NCI-H2171 (cell line): ENCODE measurements around the gene RNF222.
"Not testable (repeated sequence)": the region's sequence is repeated elsewhere in the genome, so short reads cannot be mapped to it uniquely, and the experiment has no call there.

ENCODE experiments used
- DNase-seq: peaks from one replicate; lab custom pipeline; 2025; lab: John Stamatoyannopoulos, UW

The RNF222 gene

DNA sequence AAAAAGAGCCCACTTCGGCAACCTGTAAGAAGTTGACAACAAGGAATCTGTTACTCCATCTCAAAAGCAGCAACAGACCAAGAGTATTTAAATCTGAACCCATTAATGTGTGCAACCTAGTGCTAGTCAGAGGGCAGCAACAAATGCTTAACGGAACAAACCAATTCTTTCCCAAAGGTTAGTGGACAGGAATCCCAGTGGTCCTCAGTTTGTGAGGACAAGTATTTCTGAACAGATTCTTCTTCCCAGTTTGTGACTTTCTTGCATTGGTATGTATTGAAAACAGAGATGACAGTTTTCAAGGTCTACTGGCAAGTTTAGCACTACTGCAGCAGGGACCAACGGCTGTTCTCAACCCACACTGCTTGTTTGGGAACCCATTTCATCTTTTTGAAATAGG is 17.6 kb downstream of the RNF222 start:
- no peak for DNase-seq

DNA sequence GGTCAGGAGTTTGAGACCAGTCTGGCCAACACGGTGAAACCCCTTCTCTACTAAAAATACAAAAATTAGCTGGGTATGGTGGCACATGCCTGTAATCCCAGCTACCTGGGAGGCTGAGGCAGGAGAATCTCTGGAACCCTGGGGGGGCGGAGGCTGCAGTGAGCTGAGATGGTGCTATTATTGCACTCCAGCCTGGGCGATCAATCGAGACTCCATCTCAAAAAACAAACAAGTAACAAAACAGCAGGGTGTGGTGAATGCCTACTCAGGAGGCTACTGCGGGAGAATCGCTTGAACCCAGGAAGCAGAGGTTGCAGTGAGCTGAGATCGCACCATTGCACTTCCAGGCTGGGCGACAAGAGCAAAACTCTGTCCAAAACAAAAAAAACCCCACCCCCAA is 19.5 kb downstream of the RNF222 start:
- DNase-seq: not testable (repeated sequence)

DNA sequence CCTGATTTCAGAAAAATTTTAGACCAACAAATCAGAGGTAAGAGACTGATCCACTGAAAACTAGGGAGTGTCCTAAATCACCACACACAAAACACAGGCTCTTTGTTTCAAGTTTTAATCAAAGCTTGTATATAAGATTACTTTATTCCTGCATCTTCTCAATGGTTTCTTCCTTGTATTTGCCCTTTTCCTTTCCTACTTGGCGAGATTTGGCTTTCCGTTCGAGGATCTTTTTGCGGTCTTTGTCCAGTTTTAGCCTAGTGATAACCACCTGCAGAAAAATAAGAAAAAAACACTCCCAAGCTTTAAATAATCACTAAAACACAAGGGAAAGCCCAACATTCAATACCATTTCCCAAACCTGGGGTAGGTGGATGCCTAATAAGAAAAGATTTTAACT is 20.2 kb downstream of the RNF222 start:
- no peak for DNase-seq

DNA sequence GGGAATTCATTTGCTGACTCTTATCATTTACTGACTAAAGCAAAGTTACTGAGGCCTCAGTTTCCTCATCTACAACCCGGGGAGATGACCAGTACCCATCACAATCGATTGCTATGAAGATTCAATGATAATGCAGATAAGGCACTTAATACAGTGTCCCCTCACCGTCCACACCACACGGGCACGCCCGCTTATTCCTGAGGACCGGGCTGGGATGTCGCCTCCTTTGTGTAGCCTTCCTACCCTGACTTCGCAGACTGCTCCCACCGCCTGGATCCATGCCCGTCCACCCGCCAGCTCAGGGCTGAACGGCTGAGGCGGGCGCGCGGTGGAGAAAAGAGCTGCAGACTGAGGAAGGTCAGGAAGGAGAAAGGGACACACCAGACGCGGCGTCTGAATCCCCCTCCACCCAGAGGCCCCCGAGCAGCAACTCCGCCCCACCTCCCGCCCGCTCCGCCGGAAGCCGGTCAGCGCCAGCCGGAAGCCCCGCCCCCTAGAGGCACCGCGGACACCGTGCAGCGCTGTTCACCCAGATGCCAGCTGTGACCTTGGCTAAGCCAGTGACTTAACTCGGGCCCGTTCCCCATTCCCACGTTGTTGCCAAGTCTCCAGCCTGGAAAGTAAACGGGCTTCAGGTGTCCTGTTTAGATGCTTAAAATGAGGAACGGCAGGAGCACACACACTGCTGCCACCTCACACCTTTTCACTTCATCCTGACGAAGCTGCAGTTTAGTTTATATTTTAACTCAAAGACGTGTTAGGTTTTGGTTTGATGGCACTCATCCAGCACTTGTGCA is 21.2 kb downstream of the RNF222 start, which contains the start of gene KRABD2:
Gene KRABD2, minus strand, starts transcription at position 434 of the 797 bp plus-strand sequence.
- DNase-seq: peak; percentile 93

DNA sequence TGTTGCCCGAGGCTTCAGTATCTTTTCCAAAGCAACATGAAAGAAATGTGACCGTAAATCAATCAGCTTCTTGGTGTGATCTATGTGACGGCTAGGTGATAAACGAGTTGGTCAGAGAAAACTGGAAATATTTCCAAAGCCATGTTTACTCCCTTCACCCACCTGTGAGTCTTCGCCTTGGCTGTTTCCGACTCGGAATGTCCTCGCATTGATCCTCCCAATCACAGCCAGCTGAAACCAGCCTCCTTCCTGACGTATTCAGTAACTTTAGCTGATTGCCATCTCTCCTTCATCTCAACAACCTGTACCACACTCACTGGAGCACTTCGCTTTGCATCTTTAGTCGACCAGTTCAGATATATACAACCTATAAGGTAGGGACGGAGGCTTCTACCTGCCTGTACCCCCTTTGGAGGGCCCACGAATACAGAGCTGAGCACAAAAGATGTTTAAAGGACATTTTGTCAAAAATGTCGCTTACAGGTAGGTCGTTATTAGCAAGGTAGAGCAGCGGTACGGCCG is 21.8 kb downstream of the RNF222 start:
- peak; percentile 14 for DNase-seq

DNA sequence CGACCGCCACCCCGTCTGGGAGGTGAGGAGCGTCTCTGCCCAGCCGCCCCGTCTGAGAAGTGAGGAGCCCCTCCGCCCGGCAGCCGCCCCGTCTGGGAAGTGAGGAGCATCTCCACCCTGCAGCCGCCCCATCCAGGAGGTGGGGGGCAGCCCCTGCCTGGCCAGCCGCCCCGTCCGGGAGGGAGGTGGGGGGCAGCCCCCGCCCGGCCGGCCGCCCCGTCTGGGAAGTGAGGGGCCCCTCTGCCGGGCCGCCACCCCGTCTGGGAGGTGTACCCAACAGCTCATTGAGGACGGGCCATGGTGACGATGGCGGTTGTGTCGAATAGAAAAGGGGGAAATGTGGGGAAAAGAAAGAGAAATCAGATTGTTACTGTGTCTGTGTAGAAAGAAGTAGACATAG is 23.8 kb downstream of the RNF222 start:
- not testable (repeated sequence) for DNase-seq

DNA sequence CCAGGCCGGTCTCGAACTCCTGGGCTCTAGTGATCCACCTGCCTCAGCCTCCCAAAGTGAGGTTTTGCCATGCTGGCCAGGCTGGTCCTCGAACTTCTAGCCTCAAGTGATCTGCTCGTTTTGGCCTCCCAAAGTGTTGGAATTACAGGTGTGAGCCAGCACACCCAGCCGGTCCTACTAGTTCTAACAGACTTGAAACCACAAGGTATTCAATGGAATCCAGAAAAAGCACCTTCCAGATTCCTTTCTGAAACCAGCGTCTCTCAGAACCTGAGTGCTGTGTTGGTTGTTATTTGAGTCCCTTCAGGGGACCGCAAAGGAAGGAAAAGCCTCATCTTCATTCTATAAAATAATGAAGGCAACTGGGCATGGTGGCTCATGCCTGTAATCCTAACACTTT is 25.2 kb downstream of the RNF222 start:
- DNase-seq: no peak

DNA sequence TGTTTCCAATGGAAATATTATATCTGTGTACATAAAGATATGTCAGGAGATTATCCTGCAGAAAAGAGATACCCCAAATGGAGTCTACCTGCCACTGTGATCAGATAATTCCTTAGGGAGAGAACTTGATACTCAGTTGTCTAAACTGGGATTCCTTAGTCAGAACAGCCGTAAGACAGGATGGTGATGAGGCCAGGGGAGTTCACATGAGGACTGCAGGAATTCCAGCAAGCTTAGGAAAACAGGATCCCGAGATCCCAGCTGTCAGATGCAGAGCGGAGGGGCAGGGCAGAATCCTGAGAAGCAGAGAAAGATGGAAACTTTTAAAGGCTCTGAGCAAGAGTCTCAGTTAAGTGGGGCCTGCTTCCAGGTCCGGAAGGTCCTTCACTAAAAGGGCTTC is 25.8 kb downstream of the RNF222 start:
- DNase-seq: peak; percentile 22

DNA sequence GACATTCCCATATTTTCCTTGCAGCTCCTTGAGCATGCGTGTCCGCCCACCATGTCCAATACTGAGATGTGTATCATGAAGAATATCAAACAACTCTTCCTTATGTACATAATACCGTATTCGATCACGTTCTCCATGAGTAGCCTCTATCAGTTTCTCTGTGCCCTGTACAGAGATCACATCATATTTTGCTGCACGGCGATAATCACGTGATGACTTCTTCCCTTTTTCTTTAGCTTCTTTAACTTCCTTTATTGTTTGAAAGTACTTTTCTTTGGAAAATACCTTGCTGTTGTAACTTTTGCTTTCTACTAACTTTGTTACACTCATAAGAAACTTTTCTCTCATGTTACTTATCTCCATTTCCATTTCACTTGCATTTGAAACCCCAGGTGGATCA is 27.7 kb downstream of the RNF222 start:
- no peak for DNase-seq

DNA sequence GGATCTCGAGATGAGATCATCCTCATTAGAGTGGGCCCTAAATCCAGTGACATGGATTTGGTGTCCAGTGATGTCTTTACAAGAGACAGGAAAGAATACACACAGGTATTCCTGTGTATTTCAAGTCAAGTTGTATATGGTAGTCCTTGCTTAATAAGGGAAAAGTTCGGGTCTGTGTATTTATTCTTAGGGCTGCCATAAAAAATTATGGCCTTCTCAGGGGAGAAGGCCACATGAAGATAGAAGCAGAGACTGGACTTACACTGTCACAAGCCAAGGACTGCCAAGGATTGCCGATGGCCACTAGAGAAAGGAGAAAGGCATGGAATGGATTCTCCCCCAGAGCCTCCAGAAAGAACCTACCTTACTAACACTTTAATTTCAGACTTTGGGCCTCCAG is 29.4 kb downstream of the RNF222 start:
- DNase-seq: no peak

DNA sequence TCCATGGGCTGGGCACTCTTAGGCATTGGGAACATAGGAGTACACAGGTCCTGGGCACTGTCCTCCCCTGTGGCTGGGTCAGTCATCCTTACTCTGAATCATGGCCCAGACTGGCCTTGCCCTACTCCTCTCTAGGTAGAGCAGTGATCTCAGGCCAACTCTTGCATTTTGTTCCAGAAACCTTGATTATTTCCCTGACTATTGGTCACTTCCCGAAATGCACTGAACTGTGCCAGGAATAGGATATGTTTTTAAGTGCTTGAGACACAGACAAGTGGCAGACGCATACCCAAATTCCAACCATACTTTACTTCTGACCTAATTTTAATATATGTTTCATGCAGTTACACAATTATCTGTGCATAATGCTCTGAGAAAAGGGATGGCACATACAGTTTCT is 31.4 kb downstream of the RNF222 start:
- DNase-seq: no peak

DNA sequence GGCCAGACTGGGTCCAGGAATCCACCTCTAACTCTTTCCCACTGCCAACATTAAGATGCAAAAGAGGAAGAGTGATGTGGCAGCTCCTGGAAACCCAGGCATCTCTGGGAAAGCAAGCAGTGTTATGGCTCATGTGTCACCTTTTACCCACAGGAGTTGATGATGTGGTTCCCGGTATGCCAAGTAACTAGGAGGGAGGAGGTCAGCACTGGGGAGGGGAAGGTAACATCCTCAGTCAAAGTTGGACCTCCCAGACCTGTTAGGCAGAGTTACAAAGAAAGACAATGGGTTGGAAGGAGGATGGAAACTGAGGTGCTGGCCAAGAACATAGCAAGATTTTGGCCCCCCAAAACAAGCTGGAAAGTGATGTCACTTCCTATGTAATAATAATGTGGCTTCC is 32.5 kb downstream of the RNF222 start:
- no peak for DNase-seq

DNA sequence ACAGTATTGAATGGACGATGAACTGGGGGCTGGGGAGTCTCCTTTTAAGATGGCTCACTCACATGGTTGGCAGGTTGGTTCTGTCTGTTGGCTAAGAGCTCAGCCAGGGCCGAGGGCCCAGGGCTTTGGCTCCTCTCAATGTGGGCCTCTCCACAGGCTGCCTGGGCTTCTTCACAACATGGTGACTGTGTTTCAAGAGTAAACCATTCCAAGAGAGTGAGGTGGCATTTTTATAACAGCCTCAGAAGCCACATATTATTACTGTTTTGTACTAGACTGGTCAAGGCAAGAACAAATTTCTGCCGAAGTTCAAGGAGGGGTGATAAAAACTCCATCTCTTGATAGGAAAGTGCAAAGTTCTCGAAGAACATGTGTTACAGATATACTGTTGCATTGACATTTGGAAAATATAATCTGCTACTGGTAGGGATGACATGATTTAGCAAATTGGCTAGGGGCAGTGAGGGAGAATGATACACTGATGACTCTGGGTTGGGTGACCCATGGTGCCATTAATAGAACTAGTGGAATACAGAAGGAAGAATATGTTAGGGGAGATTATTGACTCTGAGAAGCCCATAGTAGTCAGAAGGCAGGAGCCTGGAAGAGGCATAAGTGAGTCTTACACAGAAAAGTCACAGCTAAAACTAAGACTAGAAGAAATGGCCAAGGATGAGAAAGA is 34.8 kb downstream of the RNF222 start:
- DNase-seq: no peak

DNA sequence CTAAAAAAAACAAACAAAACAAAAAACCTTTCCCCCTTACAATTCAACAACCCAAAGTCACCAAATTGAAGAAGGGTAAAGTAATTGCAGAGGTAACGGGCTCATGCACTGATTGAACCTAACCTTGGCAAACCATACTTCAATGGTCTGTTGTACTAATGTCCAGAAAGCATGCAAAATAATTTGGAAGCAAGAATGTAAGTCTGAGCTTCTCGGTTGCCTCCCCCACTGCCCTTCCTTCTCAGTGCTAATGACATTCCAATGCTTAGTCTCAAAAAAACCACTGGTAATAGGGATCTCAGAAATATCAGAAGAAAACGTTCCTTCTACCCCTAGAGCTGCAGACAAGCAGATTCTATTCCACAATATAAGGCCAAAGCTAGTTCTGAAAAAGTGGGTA is 36.9 kb downstream of the RNF222 start:
- DNase-seq: no peak

DNA sequence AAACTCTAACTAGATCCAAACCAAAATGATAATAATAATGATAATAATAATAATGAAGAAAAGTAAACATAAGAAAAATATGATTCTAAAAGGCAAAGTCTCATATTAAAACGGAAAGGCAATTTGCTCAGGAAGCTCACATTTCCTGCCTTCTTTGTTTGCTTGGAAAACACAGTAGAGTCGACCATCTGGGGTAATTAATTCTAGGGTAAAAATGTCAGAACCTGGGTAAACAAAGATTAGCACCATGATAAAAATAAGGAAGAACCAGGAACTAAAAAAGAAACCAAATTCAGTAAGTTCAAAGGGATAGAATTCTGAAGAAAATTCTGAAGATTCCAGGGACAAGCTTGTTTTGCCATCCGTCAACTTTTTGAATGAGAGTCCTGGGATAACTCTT is 37.4 kb downstream of the RNF222 start:
- DNase-seq: no peak

DNA sequence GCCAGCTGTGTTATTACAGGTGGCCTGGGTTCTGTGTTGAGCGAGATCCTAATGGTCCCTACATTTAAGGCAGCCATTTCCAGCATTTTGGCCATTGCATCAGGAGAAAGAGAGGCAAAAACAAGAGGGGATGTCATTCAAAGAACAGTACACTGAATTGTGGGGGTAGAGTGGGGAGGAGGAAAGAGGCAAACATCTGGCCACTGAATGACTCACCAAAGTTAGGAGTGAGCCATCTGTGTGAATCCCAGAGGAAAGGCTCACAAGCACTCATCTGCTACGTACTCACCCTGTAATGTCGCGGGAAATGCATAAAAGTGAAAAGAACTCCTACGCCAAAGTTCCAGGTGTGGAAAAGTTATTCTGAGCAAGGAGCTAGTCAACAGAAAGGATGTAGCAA is 37.9 kb downstream of the RNF222 start:
- DNase-seq: peak; percentile 73

DNA sequence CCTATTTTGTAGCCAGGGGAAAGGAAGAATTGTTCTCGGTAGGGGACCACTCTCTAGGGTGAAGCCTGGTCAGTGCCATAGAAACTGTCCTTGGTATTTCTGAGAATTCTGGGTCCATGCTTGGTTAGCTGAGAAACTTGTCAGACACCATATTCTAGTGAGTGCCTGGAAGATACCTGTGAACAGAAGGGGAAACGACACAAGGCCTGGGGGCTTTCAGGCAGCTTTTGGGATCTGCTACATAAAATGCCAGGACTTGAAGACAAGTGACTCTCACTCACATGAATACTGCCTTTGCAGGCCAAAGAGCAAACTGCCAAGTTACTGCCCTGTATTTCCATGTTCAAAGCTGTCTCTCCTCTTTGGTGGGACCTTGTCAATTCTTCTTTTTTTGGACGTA is 39.7 kb downstream of the RNF222 start:
- no peak for DNase-seq

DNA sequence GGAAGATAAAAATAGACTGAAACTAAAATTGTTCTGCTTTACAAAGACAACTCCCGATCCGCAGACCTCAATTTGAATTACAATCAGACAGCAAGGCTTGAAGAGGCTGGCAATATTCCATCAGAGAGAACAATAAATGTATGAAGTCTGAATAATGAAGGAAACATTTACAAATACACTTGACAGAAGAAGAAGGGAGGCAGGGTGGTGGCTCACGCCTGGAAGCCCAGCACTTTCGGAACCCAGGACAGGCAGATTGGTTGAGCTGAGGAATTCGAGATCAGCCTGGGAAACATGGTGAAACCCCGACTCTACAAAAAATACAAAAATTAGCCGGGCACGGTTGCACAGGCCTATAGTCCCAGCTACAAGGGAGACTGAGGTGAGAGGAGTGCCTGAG is 43.4 kb downstream of the RNF222 start:
- no peak for DNase-seq

DNA sequence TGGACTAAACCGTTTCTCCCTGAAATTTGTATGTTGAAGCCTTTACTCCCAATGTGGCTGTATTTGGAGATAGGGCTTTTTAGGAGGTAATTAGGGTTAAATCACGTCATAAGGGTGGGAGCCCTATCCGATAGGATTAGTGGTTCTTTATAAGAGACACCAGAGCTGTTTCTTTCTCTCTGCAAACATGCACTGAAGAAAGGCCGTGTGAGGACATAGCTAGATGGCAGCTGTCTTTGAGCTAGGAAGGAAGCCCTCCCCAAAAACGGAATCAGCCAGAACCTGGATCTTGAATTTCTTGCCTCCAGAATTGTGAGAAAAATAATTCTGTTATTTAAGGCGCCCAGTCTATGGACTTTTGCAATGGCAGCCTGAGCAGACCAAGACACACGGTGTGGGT is 43.9 kb downstream of the RNF222 start:
- DNase-seq: no peak

DNA sequence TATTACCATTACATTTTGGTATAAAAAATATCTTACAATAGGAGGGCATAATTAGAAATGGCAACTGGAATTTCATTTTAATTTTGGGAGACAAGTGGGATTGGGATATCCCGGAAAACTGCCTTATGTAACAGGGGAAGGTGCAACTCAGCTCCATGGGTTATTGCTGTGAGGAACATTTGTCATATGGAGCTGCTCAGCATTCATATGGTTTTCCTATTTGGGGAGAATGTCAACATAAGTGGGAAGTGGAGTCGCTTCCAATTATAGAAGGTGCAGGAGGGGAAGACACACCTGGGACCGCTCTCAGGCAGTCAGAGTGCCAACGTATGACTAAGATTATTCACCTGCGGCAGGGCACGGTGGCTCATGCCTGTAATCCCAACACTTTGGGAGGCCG is 47.3 kb downstream of the RNF222 start:
- no peak for DNase-seq

DNA sequence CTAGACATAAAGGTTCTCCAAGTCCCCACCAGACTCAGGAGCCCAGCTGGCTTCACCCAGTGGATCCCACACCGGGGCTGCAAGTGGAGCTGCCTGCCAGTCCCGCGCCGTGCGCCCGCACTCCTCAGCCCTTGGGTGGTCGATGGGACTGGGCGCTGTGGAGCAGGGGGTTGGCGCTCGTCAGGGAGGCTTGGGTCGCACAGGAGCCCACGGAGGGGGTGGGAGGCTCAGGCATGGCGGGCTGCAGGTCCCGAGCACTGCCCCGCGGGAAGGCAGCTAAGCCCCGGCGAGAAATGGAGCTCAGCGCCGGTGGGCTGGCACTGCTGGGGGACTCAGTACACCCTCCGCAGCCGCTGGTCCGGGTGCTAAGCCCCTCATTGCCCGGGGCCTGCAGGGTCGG is 50.6 kb downstream of the RNF222 start:
- not testable (repeated sequence) for DNase-seq

DNA sequence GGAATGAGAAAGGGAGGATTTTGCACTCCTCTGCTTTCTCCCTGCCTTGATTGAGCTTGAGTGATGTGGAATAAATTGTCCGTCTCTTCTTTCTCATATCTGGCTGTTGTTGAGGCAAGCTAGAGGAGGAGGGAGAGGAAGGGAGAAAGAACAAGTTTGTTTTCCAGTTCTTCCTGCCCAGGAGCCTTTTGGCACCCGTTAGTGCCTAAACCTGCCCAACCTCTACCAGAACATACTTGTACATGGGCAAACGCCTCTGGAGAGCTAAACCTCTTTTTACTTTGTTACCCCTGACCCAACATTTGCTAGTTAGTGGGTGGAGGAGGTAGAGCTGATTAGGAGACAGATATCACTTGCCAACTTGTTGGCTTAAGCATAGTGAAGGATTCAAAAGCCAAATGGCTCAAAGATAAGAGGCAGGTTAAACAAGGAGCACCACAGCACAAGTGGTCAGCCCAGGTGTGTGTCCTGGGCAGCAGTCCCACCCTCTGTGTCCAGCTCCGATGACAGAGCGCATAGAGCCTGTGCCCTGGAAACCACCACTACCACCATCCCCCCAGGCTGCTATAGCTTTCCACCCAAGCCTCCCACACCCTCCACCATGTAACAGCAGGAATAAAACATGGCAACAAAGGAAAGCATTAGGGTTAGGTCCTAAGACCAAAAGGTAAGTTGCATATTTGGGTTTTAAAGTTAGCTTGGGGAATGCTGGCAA is 51.5 kb downstream of the RNF222 start:
- DNase-seq: no peak
